C4-2B (cell line): ENCODE measurements around the gene IKZF1.

Source experiments
- ZFX ChIP-seq: fragments of 450-650 bp; IDR thresholded peaks from 2 replicates; pipeline ENCODE4 v1.6.1; 2017
- TF ChIP-seq, protein P1 (sequence below): fragments of 450-650 bp; conservative IDR thresholded peaks from 2 replicates; pipeline ENCODE4 v1.5.1; 2017; ENCODE audit warnings: mild to moderate bottlenecking

DNA sequence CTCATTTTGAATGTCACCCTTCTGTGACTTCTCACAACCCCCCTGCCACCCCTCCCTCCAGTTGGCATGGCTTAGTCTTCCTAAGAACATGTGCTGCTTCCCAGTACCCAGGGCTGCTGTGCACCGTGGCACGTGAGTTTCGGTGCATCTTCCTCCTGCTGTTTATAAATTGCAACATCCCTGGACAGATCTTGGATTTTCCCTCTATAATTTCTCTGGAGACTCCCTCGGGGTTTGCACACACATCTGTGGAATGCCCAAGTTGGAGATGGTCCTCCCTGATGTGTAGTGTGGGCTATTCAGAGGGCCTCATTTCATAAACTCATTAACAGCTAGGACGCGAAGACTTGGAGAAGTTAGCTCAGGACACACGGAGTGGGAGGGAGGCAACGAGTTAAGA lies 52.9 kb downstream of the IKZF1 start:
- TF ChIP-seq, protein P1, sequence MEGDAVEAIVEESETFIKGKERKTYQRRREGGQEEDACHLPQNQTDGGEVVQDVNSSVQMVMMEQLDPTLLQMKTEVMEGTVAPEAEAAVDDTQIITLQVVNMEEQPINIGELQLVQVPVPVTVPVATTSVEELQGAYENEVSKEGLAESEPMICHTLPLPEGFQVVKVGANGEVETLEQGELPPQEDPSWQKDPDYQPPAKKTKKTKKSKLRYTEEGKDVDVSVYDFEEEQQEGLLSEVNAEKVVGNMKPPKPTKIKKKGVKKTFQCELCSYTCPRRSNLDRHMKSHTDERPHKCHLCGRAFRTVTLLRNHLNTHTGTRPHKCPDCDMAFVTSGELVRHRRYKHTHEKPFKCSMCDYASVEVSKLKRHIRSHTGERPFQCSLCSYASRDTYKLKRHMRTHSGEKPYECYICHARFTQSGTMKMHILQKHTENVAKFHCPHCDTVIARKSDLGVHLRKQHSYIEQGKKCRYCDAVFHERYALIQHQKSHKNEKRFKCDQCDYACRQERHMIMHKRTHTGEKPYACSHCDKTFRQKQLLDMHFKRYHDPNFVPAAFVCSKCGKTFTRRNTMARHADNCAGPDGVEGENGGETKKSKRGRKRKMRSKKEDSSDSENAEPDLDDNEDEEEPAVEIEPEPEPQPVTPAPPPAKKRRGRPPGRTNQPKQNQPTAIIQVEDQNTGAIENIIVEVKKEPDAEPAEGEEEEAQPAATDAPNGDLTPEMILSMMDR: no peak
- no peak for TF ChIP-seq ZFX
